ENCODE results near the gene ARHGAP18.

GRCh38 chr6:129617986-129618385 is 92.0 kb downstream of the ARHGAP18 start:
- TF ChIP-seq CTCF (conservative IDR thresholded peaks at IDR 0.05; ENCODE audit: low read length) (no peak), EZH2phosphoT487 (IDR thresholded peaks at IDR 0.05; ENCODE audit: borderline replicate concordance) (no peak)
